Measurements from ENCODE around the gene TMEM238.

DNA sequence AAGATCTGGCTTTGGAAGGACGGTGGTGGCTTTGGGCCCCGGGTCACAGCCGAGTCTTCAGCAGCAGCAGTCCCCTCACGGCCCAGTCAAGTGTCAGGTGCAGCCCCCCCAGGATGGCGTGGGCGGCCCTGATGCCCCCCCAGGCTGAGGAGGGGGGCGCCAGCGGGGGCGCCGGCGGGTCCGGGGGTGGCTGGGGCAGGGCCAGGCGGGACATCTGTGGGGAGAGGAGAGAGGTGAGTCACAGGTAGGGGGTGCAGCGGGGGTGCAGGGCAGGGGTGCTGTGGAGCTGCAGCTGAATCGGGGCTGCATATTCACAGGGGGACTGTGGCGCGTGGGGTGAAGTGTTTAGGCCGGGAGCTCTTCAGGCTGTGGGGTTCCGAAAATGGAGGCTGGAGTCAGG is 18.1 kb downstream of the TMEM238 start:
- TF ChIP-seq EZH2 (IDR thresholded peaks at IDR 0.05; ENCODE audit: insufficient read depth, poor library complexity, severe bottlenecking), result no peak
- TF ChIP-seq EZH2phosphoT487 (IDR thresholded peaks at IDR 0.05; ENCODE audit: insufficient read depth, low read depth), result no peak
